GM12874 (cell line): ENCODE data around the gene MAEA.

Source experiments
- TF ChIP-seq, protein P1 (sequence below): IDR thresholded peaks from 2 replicates; pipeline ENCODE4 v1.5.1; 2011; ENCODE audit warnings: low read depth, mild to moderate bottlenecking, control low read depth, low read length, moderate library complexity; ENCODE audit not compliant: insufficient read depth

Gene MAEA

GRCh38 chr4:1349359-1350168, 59.9 kb downstream of the MAEA start:
- TF ChIP-seq, protein P1, sequence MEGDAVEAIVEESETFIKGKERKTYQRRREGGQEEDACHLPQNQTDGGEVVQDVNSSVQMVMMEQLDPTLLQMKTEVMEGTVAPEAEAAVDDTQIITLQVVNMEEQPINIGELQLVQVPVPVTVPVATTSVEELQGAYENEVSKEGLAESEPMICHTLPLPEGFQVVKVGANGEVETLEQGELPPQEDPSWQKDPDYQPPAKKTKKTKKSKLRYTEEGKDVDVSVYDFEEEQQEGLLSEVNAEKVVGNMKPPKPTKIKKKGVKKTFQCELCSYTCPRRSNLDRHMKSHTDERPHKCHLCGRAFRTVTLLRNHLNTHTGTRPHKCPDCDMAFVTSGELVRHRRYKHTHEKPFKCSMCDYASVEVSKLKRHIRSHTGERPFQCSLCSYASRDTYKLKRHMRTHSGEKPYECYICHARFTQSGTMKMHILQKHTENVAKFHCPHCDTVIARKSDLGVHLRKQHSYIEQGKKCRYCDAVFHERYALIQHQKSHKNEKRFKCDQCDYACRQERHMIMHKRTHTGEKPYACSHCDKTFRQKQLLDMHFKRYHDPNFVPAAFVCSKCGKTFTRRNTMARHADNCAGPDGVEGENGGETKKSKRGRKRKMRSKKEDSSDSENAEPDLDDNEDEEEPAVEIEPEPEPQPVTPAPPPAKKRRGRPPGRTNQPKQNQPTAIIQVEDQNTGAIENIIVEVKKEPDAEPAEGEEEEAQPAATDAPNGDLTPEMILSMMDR = no peak

DNA sequence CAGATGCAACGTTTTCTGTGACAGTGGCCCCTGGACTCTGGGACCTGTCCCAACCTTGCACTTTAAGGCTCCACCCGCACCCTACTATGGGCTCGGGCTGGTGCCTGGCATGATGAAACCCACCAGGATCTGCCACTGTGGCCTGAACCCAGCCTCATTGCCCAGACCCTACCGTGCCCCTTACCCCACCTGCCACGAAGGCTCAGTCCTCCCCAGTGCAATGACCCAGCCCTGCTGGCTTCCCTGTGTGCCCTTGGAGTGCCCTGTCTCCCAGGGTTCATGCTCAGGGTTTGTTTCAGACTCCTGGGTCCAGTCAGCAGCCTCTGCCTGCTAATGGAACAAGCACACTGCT, 60.5 kb downstream of the MAEA start:
- TF ChIP-seq, protein P1 = no peak

DNA sequence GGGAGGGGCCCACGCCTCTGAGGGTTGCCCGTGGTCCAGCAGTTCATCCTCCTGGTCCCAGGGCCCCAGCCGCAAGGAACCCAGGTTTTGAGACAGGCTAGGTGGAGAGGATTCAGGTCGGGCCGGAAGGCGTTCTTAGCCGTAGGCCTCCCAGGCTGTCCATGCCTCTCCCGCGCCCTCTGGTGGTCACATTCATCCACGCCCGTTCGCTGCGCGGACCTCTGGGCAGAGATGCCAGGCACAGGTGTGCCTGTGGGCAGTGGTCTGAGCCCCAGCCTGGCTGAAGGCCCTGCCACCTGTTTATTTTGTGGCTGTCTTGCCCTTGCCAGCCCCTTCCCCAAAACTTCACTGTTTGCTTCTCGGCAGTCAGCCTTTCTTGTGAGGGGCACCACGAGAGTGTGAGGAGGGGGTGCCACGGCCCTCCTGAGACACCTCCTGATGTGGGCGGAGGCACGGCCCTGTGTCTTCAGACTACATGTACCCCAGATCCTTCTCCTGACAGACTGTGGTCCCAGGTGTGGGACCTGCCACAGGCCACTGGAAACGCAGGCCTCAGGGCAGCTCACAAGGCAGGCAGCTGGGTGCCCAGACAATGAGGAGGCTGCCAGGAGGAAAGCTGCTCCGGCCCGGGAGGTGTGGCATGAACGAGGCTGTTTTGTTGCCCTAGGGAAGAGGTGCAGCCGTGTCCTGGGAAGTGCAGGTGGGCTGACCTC, 62.3 kb downstream of the MAEA start:
- TF ChIP-seq, protein P1 = peak; percentile 98

- TF ChIP-seq, protein P1 = no peak
Observed at GRCh38 chr4:1352567-1352900, 62.8 kb downstream of the MAEA start.

DNA sequence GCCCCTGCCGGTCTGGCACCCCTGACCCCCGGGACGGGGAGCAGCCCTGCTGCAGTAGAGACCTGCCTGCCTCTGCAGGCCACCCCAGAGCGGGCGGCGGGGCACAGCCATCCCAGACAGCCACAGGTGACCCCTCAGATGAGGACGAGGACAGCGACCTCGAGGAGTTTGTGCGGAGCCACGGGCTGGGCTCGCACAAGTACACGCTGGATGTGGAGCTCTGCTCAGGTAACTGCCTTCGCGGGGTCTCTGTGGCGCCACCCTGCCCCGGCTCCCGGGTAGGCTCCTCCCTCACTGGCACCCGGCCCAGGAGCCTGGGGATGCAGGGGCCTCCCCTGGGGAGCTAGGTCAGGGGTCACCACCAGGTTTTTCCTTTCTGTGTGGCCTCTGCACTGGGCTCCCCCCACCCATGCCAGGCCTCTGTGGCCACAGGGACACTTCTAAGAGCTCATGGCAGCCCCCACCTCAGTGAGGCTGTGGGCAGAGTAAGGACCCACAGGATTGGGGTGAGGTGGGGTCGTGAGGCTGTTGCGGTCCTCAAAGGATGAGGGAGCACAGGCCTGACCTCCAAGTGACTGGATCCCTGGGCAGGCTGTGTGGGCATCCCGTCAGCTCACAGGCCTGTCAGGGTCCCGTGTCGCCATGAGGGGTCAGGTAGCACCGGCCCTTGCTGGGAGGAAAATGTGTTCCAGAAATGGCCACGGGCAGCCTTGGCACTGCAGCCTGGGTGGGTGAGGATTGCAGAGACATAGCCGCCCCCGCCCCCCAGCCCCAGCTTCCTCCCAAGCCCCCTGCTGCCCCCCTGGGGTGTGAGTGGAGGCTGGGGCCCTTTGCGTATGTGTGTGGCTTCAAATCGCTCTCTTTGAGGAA, 63.7 kb downstream of the MAEA start:
- TF ChIP-seq, protein P1 = no peak

- TF ChIP-seq, protein P1 = no peak
Observed at GRCh38 chr4:1354136-1354982, 64.7 kb downstream of the MAEA start.

DNA sequence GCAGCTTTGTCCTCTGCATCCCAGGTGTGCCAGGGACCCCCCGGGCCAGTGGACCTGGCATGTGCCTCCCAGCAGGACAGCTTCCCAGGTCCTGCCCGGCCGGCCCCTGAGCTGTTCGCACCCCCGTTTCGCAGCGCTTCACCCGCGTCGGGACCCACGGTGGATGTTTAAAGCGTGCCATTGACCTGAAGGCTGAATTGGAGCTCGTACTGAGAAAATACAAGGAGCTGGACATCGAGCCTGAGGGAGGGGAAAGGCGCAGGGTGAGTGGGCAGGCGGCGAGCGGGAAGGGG, 65.2 kb downstream of the MAEA start:
- TF ChIP-seq, protein P1 = no peak
